Measurements from ENCODE around the gene B4GALNT4.

Gene B4GALNT4

DNA sequence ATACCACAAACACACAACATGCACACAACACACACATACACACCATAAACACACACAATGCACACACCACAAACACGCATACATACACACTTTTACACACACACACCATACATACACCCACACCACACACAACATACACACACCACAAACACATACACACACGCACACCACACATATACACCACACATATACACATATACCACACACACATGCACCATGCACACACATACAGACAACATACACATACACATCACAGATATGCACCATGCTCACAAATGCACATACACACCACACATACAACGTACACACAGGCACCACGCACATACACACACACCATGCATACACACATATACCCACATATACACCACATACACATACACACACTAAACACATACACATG lies 11.7 kb upstream of the B4GALNT4 start:
- no peaks in the 10 kb centered on the region for H3K36me3 ChIP-seq (ENCODE audit: insufficient read depth, low read length)
- ATAC-seq (ENCODE audit: insufficient read depth, low read depth) (no peak), DNase-seq (no peak)
- H4K20me1 ChIP-seq (ENCODE audit: insufficient read depth, low read length), result no peaks in the 10 kb centered on the region
- H2AFZ ChIP-seq (ENCODE audit: low read depth, low read length), result no peak overlapping the region
- H3K27me3 ChIP-seq (ENCODE audit: insufficient read depth, low read length, poor library complexity), result no peaks in the 10 kb centered on the region
- TF ChIP-seq, protein P1, sequence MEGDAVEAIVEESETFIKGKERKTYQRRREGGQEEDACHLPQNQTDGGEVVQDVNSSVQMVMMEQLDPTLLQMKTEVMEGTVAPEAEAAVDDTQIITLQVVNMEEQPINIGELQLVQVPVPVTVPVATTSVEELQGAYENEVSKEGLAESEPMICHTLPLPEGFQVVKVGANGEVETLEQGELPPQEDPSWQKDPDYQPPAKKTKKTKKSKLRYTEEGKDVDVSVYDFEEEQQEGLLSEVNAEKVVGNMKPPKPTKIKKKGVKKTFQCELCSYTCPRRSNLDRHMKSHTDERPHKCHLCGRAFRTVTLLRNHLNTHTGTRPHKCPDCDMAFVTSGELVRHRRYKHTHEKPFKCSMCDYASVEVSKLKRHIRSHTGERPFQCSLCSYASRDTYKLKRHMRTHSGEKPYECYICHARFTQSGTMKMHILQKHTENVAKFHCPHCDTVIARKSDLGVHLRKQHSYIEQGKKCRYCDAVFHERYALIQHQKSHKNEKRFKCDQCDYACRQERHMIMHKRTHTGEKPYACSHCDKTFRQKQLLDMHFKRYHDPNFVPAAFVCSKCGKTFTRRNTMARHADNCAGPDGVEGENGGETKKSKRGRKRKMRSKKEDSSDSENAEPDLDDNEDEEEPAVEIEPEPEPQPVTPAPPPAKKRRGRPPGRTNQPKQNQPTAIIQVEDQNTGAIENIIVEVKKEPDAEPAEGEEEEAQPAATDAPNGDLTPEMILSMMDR (IDR thresholded peaks at IDR 0.05; ENCODE audit: borderline replicate concordance, extremely low read depth, low read length, poor library complexity, severe bottlenecking), result no peak
- TF ChIP-seq EZH2 (IDR thresholded peaks at IDR 0.05; ENCODE audit: borderline replicate concordance, low read depth, low read length, severe bottlenecking), result no peak
- peaks cover 15% of the 10 kb centered on the region for H3K4me1 ChIP-seq (ENCODE audit: insufficient read depth, low read length)
- no peak overlapping the region for H3K9ac ChIP-seq (ENCODE audit: low read depth, low read length)
- H3K9me3 ChIP-seq (ENCODE audit: insufficient read depth, low read length, severe bottlenecking), result no peaks in the 10 kb centered on the region
- no peaks in the 10 kb centered on the region for H3K79me2 ChIP-seq (ENCODE audit: insufficient read depth, low read length)
- no peak overlapping the region for H3K27ac ChIP-seq (ENCODE audit: low read length)
- H3K4me2 ChIP-seq (ENCODE audit: insufficient read depth, low read length), result no peak overlapping the region
- no peak overlapping the region for H3K4me3 ChIP-seq (ENCODE audit: low read depth in 1 of 2, low read length in 2 of 2)

DNA sequence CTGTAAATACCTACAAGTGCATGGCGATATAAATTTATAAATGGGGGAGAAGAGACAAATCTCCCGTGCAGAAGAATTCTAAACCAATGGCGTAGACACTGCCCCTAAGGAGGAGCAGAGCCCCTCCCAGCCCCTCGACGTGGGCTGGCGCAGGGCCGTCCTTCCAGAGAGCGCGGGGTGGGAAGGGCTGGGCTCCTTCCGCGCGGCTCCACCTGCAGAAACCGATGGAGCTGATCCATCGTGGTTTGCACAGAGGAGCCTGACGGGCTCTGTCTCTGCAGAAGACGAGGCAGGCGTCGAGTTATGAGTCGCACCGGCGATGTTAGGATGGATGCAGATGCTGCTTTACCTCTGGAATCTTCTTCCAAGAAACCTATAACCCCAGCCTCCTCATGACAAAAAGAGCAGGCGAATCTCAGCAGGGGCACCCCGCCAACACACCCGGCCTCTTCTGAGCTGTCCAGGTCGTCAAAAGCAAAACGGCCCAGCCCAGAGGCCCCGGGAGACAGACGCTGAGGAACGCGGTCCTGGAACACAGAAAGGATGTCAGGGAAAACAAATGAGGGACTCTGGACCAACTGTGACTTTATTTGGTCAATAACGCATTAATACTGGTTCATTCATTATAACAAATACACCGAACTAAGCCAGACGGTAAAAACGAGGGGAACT lies 11.0 kb upstream of the B4GALNT4 start:
- H3K9me3 ChIP-seq (ENCODE audit: insufficient read depth, low read length, severe bottlenecking), result no peaks in the 10 kb centered on the region
- no peak overlapping the region for H3K4me2 ChIP-seq (ENCODE audit: insufficient read depth, low read length)
- no peaks in the 10 kb centered on the region for H3K36me3 ChIP-seq (ENCODE audit: insufficient read depth, low read length)
- H4K20me1 ChIP-seq (ENCODE audit: insufficient read depth, low read length), result no peaks in the 10 kb centered on the region
- no peak overlapping the region for H2AFZ ChIP-seq (ENCODE audit: low read depth, low read length)
- DNase-seq (no peak), ATAC-seq (ENCODE audit: insufficient read depth, low read depth) (no peak)
- peaks cover 15% of the 10 kb centered on the region for H3K4me1 ChIP-seq (ENCODE audit: insufficient read depth, low read length)
- H3K79me2 ChIP-seq (ENCODE audit: insufficient read depth, low read length), result no peaks in the 10 kb centered on the region
- no peak for TF ChIP-seq EZH2 (IDR thresholded peaks at IDR 0.05; ENCODE audit: borderline replicate concordance, low read depth, low read length, severe bottlenecking)
- TF ChIP-seq, protein P1 (IDR thresholded peaks at IDR 0.05; ENCODE audit: borderline replicate concordance, extremely low read depth, low read length, poor library complexity, severe bottlenecking), result no peak
- H3K27ac ChIP-seq (ENCODE audit: low read length), result no peak overlapping the region
- H3K4me3 ChIP-seq (ENCODE audit: low read depth in 1 of 2, low read length in 2 of 2), result no peak overlapping the region
- H3K27me3 ChIP-seq (ENCODE audit: insufficient read depth, low read length, poor library complexity), result no peaks in the 10 kb centered on the region
- H3K9ac ChIP-seq (ENCODE audit: low read depth, low read length), result no peak overlapping the region

DNA sequence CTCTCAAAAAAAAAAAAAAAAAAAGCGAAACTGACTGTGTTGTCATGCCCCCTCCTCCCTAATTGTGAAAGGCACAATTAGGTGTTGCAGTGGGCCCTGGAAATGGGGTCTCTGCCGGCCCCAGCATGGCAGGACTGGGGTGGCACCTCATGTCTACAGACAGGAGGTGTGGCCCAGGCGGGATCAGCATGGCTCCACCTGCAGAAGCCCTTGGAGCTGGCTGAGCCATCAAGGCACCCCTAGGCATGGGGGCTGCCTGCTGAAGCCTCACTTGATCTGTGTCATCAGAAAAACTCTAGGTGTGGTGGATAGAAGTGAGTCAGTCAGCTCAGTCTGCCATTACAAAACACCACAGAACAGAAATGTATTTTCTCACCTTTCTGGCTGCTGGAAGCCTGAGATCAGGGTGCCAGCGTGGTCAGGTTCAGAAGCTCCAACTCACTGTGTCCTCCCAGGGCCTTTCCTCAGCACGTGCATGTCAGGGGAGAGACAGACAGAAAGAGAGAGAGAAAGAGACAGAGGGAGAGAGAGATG lies 10.1 kb upstream of the B4GALNT4 start:
- H3K36me3 ChIP-seq (ENCODE audit: insufficient read depth, low read length), result no peaks in the 10 kb centered on the region
- no peak overlapping the region for H3K27ac ChIP-seq (ENCODE audit: low read length)
- H4K20me1 ChIP-seq (ENCODE audit: insufficient read depth, low read length), result no peaks in the 10 kb centered on the region
- DNase-seq (no peak), ATAC-seq (ENCODE audit: insufficient read depth, low read depth) (no peak)
- no peak overlapping the region for H2AFZ ChIP-seq (ENCODE audit: low read depth, low read length)
- peaks cover 15% of the 10 kb centered on the region for H3K4me1 ChIP-seq (ENCODE audit: insufficient read depth, low read length)
- H3K9me3 ChIP-seq (ENCODE audit: insufficient read depth, low read length, severe bottlenecking), result no peaks in the 10 kb centered on the region
- no peak for TF ChIP-seq EZH2 (IDR thresholded peaks at IDR 0.05; ENCODE audit: borderline replicate concordance, low read depth, low read length, severe bottlenecking)
- TF ChIP-seq, protein P1 (IDR thresholded peaks at IDR 0.05; ENCODE audit: borderline replicate concordance, extremely low read depth, low read length, poor library complexity, severe bottlenecking), result no peak
- no peak overlapping the region for H3K9ac ChIP-seq (ENCODE audit: low read depth, low read length)
- no peak overlapping the region for H3K4me2 ChIP-seq (ENCODE audit: insufficient read depth, low read length)
- H3K4me3 ChIP-seq (ENCODE audit: low read depth in 1 of 2, low read length in 2 of 2), result no peak overlapping the region
- H3K79me2 ChIP-seq (ENCODE audit: insufficient read depth, low read length), result no peaks in the 10 kb centered on the region
- H3K27me3 ChIP-seq (ENCODE audit: insufficient read depth, low read length, poor library complexity), result no peaks in the 10 kb centered on the region

All from DND-41 (cell line).